ENCODE measurements around the gene SLC23A1. TPM values are rescaled to one million over a fixed set of nuclear protein-coding genes. Genes with fewer than 3 reads are reported as not detected.

The SLC23A1 gene
- total RNA-seq, 2 donors from 2014 or later = 5.0 to 7.0 TPM

DNA sequence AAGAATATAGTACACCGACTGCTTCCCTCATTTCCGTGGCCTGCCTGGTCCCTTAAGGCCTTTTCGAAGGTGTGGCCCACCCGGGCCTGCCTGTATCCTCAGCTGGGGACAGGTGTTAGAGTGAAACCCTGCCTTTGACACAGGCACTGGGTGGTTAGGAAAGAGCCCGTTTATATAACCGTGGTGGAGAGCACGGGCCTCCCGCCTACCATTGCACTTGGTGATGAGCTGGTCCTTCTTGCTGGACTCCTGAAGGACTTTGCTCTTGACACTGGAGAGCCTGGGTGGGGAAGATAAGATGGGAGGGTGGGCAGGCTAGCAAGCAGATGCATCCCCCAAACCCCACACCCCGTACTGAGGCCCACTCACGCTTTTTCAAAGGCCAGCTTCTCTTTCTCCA, 18.4 kb upstream of the SLC23A1 start:
- H3K4me1 ChIP-seq = no peaks in the 10 kb centered on the region
- no peaks in the 10 kb centered on the region for H3K9me3 ChIP-seq
- no peak overlapping the region for H3K27ac ChIP-seq
- H3K27me3 ChIP-seq = no peaks in the 10 kb centered on the region
- DNase-seq = no peak
- TF ChIP-seq CTCF (IDR thresholded peaks at IDR 0.05) = no peak
- H3K9ac ChIP-seq (ENCODE audit: low read depth in 2 of 2, low read length in 2 of 2) = no peak overlapping the region
- H3K36me3 ChIP-seq = no peaks in the 10 kb centered on the region
- H3K4me3 ChIP-seq = no peak overlapping the region
- intact Hi-C loops (cut with DNase I) = no loop called here

DNA sequence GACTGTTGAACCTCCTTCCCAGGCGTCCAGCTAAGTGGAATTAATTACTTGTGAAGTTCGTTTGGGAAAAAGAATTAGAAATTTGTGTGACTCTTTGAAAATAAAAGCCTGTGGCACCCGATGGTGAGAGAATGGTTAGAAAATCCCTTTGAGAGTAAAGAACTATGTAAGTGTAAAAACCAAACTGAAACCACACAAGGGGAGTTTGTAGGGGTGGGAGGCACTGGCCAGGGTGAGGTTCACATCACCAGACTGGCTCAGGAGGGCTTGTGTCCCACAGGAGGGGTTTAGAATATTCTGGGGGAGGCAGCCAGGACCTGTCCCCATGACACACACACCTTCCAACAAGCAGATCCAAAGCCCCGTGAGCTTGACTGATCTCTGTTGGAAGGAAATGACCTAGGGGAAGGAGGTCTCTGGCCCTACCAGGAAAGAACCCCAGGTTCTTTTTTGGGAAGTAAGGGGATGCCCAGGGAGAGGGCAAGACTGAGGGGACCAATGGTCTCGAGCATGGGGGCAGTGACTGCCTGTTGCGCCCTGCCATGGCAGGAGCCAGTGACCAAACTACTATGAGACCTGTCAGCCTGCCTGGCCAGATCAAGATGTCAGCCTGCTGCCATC, 16.5 kb upstream of the SLC23A1 start:
- no peaks in the 10 kb centered on the region for H3K9me3 ChIP-seq
- no peak for DNase-seq
- H3K27ac ChIP-seq = no peak overlapping the region
- no peak overlapping the region for H3K9ac ChIP-seq (ENCODE audit: low read depth in 2 of 2, low read length in 2 of 2)
- H3K36me3 ChIP-seq = no peaks in the 10 kb centered on the region
- no peak for TF ChIP-seq CTCF (IDR thresholded peaks at IDR 0.05)
- H3K4me3 ChIP-seq = no peak overlapping the region
- intact Hi-C loops (cut with DNase I) = loop anchor here (10.0 kb wide), 1 partner anchor 105 kb away; the partner anchor contains the start of gene MATR3
- H3K4me1 ChIP-seq = no peaks in the 10 kb centered on the region
- peaks cover 2% of the 10 kb centered on the region for H3K27me3 ChIP-seq

DNA sequence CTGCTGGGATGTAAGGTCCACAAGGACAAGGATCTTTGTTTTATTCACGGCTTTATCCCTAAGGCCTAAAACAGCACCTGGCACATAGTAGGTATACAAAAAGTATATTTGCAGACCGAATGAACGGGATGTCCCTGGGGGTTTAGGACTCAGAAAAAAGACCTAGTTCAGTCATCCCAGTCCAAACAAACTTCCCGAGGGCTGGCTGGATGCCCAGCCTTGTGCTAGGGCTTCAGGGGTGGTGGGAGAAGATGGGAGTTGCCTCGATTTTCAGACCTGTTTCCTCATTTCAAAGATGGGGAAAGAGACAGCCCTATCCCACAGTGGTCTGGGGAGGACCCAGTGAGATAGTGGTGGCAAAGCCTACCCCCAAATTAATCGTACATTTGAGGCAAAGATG, 14.8 kb upstream of the SLC23A1 start:
- H3K27me3 ChIP-seq = peaks cover 6% of the 10 kb centered on the region
- intact Hi-C loops (cut with DNase I) = loop anchor here (10.0 kb wide), 1 partner anchor 103 kb away; the partner anchor contains the start of gene MATR3
- no peak for TF ChIP-seq CTCF (IDR thresholded peaks at IDR 0.05)
- no peaks in the 10 kb centered on the region for H3K9me3 ChIP-seq
- DNase-seq = no peak
- H3K27ac ChIP-seq = no peak overlapping the region
- H3K4me3 ChIP-seq = no peak overlapping the region
- H3K36me3 ChIP-seq = no peaks in the 10 kb centered on the region
- no peak overlapping the region for H3K9ac ChIP-seq (ENCODE audit: low read depth in 2 of 2, low read length in 2 of 2)
- H3K4me1 ChIP-seq = no peaks in the 10 kb centered on the region

DNA sequence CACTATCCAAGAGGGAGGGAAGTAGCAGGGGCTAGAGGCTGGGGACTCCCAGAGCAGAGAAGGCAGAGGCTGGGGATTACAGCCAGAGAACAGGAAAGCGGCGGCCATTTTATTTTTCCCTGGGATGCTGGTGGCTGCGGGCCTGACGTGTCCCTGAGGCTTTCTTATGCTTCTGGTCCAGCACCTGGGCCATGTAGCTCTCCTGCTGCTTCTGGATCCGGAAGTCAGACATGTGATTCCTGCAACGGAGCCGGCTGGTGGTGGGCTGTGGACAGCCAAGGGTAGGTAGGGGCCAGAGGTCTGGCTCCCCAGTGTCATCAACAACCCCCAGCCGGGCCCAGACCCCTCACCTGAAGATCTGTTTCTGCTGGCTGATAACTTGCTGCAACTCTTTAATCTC, 13.6 kb upstream of the SLC23A1 start:
- H3K4me3 ChIP-seq = no peak overlapping the region
- DNase-seq = no peak
- H3K27me3 ChIP-seq = peaks cover 6% of the 10 kb centered on the region

GRCh38 chr5:139395844-139396640, 12.9 kb upstream of the SLC23A1 start:
- H3K9me3 ChIP-seq = no peaks in the 10 kb centered on the region
- H3K27me3 ChIP-seq = peaks cover 6% of the 10 kb centered on the region
- no peak for DNase-seq
- no peak for TF ChIP-seq CTCF (IDR thresholded peaks at IDR 0.05)
- H3K4me3 ChIP-seq = no peak overlapping the region
- H3K27ac ChIP-seq = no peak overlapping the region
- no peak overlapping the region for H3K9ac ChIP-seq (ENCODE audit: low read depth in 2 of 2, low read length in 2 of 2)
- peaks cover 5% of the 10 kb centered on the region for H3K4me1 ChIP-seq
- no peaks in the 10 kb centered on the region for H3K36me3 ChIP-seq
- intact Hi-C loops (cut with DNase I) = loop anchor here (10.0 kb wide), 1 partner anchor 101 kb away; the partner anchor contains the start of gene MATR3

More for the DNA sequence above, 13.6 kb upstream of the SLC23A1 start:
- no peak for TF ChIP-seq CTCF (IDR thresholded peaks at IDR 0.05)
- Histone ChIP-seq H3K9ac (ENCODE audit: low read depth in 2 of 2, low read length in 2 of 2) (no peak overlapping the region), H3K36me3 (no peaks in the 10 kb centered on the region), H3K27ac (no peak overlapping the region), H3K4me1 (no peaks in the 10 kb centered on the region), H3K9me3 (no peaks in the 10 kb centered on the region)
- intact Hi-C loops (cut with DNase I) = loop anchor here (10.0 kb wide), 1 partner anchor 102 kb away; the partner anchor contains the start of gene MATR3
